ENCODE results near the gene ATP8B3. TPM values are rescaled to one million over a fixed set of nuclear protein-coding genes. Genes with fewer than 3 reads are reported as not detected.

ATP8B3 gene
- total RNA-seq, 1 experiment from 2014 or later: 9.6 TPM

GRCh38 chr19:1853295-1854038, 41.4 kb upstream of the ATP8B3 start:
- no peak overlapping the region for H3T11ph ChIP-seq (ENCODE audit: low read length)
- no peak overlapping the region for H2BK15ac ChIP-seq (ENCODE audit: low read depth, low read length)
- Mint-ChIP-seq H3K4me1 (peaks cover 21 to 49% of the 10 kb centered on the region in 2 experiments), H3K27me3 (ENCODE audit: low read depth) (no peaks in the 10 kb centered on the region), H3K27ac (peak overlapping the region in 2 of 3 experiments; percentile 72 to 87; a peak in 2 of 7 replicates), H3K9me3 (no peaks in the 10 kb centered on the region), H3K36me3 (ENCODE audit: insufficient read depth in 1 of 3, low read depth in 3 of 3) (peaks cover 0 to 10% (median 0%) of the 10 kb centered on the region in 3 experiments; a peak in 2 of 7 replicates), H3K4me3 (peak overlapping the region; percentile 34 to 66; a peak in 4 of 5 replicates)
- no peak overlapping the region for H3K4me2 ChIP-seq (ENCODE audit: insufficient read depth, insufficient read length, low read length)
- no peak overlapping the region for H4K91ac ChIP-seq (ENCODE audit: insufficient read length, low read depth, low read length)
- H3K14ac ChIP-seq (ENCODE audit: insufficient read depth, low read length): no peak overlapping the region
- no peak overlapping the region for H4K8ac ChIP-seq (replicated peaks; ENCODE audit: insufficient read length, low read depth, low read length)
- no CpG with 5 or more reads among the region's 27 CpGs for WGBS (ENCODE audit: extremely low coverage, insufficient read length, low lambda C conversion rate)
- no peak overlapping the region for H2BK20ac ChIP-seq (ENCODE audit: low read depth, low read length, poor library complexity, severe bottlenecking)
- no peak overlapping the region for H3K4ac ChIP-seq (ENCODE audit: low read depth, low read length)
- peaks cover 6% of the 10 kb centered on the region for H3K23me2 ChIP-seq (ENCODE audit: insufficient read length, low read depth, low read length, poor library complexity, severe bottlenecking)
- DNase-seq: peak; percentile 90
- H3K79me2 ChIP-seq (ENCODE audit: insufficient read depth, low read length): peaks cover 8% of the 10 kb centered on the region; the same call in 1 of the 2 replicates
- no peaks in the 10 kb centered on the region for H4K20me1 ChIP-seq (ENCODE audit: control insufficient read depth, insufficient read depth, insufficient read length)
- H2BK120ac ChIP-seq (ENCODE audit: low read depth, low read length, poor library complexity, severe bottlenecking): no peak overlapping the region
- TF ChIP-seq CTCF (conservative IDR thresholded peaks at IDR 0.05): peak; percentile 95
- no peak overlapping the region for H3K23ac ChIP-seq (ENCODE audit: insufficient read length, low read depth, low read length)
- peaks cover 7% of the 10 kb centered on the region; the same call in 1 of the 2 replicates for H3K4me1 ChIP-seq (ENCODE audit: insufficient read depth, low read length)
- no peaks in the 10 kb centered on the region for H3K27me3 ChIP-seq (ENCODE audit: insufficient read depth, low read length)
- no peak overlapping the region for H2BK12ac ChIP-seq (ENCODE audit: insufficient read length, low read depth, low read length)
- no peak overlapping the region for H3K9ac ChIP-seq (ENCODE audit: extremely low read depth, insufficient read length, low read length)
- H2BK5ac ChIP-seq (ENCODE audit: insufficient read length, low read length): no peak overlapping the region
- no peak overlapping the region for H2AK5ac ChIP-seq (ENCODE audit: insufficient read length, low read length)
- H2AFZ ChIP-seq (ENCODE audit: low read length): no peak overlapping the region
- no peak overlapping the region for H3K18ac ChIP-seq (ENCODE audit: insufficient read length, low read depth, low read length)
- no peak overlapping the region for H3K27ac ChIP-seq (ENCODE audit: insufficient read length, low read depth, low read length)
- H3K56ac ChIP-seq (ENCODE audit: insufficient read length, low read depth, low read length): no peak overlapping the region
- H4K5ac ChIP-seq (ENCODE audit: insufficient read length, low read depth, low read length): no peak overlapping the region
- peaks cover 11% of the 10 kb centered on the region for H3K79me1 ChIP-seq (ENCODE audit: insufficient read depth, low read depth, low read length, poor library complexity, severe bottlenecking)
- no peaks in the 10 kb centered on the region for H3K9me3 ChIP-seq (ENCODE audit: control insufficient read depth, low read depth, low read length)

Data from H9 (cell line).